GM18498 (cell line): ENCODE measurements around the gene FCN1.
"Not testable (repeated sequence)": the region's sequence is repeated elsewhere in the genome, so short reads cannot be mapped to it uniquely, and the experiment has no call there.

ENCODE experiments used
- ATAC-seq: cut with Tn5 transposase; IDR thresholded peaks from one replicate; pipeline ENCODE4 v1.9.1; 2021; ENCODE audit warnings: mild to moderate bottlenecking, moderate library complexity; ENCODE audit not compliant: unreplicated experiment

FCN1 gene

DNA sequence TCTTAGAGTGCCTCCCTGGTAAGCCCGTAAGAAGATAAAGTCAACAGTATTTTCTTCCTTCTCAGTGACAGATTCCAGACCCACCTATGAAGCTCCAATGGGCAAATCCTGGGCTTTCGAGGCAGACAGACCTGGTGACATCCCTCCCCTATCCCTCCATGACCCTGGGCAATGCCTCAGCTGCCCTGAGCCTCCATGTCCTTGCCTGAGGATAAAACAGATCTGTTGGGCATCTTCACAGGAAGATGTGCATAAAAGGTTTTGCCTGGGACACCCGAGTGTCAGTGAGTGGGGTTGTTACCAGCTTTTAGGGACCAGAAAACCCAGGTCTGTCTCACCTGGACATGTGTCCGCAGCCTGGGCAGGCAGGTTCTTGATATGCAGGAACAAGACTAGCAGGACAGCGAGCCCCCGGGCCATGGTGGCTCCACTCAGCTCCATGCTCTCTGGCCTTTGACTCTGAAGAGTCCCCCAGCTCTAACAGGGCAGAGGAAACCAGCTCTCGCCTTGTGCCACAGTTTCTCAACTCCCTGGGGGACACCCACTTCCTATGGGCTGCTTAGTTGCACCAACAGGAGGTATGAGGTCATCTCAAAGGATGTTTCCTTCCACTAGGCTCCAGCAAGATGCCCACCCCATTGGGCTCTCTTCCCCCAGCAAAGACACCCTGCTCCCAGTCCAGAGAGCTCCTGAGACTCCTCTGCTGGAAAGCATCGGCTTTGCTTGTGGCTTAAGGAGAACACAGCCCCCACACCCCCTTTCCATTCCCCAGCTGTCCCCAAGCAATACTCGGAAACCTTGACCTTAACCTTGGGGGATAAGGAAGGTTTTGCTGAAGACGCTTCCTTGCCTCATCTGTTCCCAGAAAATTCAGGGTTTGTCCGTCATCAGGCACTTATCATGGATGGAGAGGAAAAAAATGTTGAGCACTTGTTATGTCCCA, at the start of gene FCN1:
TSS of gene FCN1 (minus strand) at position 482 of the 943 bp plus-strand sequence. CDS start at position 441, 41 bp downstream.
- ATAC-seq: no peak

DNA sequence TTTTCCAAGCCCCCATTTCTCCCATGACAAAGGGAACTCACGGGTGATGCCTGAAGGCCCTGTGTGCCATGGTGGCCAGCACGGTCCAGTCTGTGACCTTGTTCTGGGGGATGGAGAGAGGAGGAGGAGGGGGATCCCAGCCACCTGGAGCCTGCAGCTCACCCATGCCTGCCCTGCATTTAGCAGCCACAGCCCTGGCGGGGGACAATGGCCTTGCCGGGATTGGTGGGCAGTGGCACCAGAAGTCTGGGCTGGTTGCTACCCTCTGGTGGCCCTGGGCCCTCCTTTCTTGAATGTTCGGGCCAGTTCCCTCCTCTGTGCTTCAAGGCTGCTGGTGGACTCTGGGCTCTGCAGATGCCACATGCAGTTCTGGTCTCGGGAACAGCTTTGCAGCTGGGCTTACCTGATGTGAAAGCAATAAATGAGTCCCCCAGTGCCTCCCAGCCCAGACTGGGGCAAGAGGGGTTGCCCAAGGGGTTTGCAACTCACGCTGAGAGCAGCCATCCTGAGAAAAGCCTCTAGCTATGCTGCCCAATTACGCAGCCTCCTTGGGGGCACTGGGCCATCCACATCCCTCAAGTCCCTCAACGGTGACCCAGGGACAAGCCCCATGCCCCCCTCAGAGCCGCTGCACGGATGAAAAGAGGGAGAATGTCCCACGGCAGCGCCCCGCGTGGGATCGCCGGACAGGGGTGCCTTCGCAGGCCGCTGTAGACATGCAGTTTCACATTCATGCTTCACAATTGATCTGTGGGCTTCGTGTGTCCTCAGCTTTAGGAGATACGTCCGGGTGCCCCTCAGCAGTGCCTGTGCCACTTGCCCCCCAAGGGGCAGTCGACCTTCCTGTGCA, 49.2 kb upstream of the FCN1 start:
- ATAC-seq: no peak

DNA sequence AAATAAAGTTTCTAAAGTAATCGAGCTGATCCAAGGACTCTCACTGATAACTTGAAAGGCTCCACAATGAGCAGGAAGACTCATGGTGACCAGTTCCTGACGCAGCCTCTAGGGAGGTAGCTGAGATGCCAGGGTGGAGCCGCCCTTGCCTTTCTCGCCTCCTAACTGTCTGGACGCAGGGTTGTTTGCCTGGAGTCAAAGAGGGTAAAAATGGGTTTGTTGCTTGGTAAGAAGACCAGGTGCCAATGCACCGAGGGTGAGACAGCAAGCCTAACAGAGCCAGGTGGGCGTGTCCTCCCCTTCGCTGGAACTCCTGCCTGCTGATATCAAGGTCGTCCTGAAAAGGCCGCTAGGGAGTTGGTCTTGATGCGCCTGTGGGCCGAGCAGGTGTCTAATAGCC, 48.6 kb upstream of the FCN1 start:
- ATAC-seq: no peak

DNA sequence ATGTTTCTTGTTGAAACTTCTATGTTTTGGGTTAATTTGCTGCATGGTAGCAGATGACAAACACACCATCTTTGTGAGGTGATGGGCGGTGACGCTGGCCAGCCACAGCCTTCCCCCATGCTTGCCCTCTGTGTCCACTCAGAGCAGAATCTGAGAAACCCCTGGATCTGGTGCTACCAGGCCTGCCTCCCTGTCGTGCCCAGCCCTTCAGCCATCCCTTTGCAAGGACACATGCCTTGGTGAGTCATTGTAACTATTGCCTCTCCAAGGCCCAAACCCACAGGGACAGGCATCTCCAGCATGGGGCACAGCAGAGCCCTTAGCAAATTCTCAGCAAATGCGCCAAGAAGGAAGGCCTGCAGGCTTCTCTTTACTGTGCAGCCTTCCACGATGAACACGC, 48.1 kb upstream of the FCN1 start:
- no peak for ATAC-seq

DNA sequence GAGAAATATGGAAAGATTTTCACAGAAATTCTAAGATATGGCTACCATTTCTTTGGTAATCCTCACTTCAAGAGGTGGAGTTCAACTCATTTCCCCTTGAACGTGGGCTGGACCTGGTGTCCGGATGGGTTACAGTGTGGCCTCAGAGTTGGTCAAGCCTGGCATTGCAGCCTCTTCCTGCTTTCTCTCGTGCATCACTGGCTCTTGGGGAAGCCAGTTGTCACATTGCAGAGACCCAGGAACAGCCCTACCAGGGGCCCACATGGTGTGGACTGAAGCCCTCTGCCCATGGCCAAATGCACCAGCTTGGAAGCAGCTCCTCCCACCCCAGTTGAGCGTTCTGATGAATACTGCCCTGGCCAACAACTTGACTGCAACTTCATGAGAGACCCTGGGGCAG, 47.7 kb upstream of the FCN1 start:
- no peak for ATAC-seq

DNA sequence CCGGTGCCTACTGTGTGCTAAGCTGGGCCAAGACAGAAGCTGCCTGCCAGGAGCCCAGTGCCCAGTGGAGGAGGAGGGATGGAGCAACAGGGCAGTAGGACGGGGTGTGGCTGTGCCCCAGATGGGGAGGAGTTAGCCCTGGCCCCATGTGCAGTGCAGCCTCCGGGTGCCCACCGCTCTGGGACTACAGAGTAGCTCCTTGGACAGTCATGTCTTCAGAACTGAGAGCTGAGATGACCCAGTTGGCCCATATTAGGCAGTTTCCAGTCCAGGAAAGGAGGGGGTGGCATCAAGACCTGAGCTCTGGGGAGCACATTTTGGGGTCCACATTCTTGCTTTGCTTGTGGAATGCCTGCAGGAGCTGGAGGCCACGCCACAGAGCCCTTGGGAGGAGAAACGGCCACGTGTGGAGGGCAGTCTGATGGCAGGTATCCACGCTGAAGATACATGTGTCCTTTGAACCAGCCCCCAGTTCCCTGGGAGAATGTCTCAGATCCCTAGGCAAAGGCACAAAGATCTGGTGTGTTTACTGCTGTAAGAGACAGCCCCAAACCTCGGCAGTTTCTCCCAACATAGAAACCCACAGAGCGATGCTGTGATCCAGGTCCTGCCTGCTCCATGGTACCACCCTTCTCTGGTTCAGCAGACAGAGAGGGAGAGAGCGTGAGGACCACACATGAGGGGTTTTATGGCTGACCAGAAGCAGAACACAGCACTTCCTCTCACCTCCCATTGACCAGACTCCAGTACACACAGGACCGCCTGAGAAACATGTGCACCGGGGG, 46.8 kb upstream of the FCN1 start:
- ATAC-seq: no peak

DNA sequence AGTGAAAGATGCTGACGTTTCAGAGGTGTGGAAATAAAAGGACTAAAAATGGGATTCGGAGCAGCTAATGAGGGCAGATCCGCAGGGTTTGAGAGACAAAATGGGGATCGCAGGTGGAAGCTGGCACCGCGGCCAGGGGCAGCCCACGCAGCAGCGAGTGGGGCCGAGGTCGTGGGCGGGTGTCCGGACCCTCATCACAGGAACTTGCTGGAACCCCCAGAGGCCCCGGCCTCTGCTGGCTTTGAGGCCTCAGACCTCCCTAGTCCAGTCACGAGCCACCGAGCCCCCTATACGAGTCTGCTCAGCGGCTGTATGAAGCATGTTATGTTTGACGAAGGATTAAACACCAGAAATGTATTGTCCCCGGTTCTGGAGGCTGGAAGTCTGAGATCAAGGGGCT, 45.8 kb upstream of the FCN1 start:
- ATAC-seq: no peak

DNA sequence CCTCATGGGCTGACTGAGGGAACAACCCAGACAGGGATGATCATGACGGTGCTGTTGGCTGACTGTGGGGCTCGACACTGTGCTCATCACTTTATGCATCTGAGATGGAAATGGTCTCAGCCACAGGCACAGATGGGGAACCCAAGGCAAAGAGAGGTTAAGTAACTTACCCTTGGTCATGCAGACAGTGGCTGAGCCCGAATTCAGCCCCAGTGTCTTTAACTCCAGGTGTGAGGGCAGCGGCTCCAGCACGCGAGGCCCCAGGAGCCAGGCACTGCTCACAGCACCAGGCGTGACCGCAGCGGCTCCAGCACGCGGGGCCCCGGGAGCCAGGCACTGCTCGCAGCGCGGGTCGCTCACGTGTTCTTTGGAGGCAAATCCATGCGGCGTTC, 45.3 kb upstream of the FCN1 start:
- no peak for ATAC-seq

DNA sequence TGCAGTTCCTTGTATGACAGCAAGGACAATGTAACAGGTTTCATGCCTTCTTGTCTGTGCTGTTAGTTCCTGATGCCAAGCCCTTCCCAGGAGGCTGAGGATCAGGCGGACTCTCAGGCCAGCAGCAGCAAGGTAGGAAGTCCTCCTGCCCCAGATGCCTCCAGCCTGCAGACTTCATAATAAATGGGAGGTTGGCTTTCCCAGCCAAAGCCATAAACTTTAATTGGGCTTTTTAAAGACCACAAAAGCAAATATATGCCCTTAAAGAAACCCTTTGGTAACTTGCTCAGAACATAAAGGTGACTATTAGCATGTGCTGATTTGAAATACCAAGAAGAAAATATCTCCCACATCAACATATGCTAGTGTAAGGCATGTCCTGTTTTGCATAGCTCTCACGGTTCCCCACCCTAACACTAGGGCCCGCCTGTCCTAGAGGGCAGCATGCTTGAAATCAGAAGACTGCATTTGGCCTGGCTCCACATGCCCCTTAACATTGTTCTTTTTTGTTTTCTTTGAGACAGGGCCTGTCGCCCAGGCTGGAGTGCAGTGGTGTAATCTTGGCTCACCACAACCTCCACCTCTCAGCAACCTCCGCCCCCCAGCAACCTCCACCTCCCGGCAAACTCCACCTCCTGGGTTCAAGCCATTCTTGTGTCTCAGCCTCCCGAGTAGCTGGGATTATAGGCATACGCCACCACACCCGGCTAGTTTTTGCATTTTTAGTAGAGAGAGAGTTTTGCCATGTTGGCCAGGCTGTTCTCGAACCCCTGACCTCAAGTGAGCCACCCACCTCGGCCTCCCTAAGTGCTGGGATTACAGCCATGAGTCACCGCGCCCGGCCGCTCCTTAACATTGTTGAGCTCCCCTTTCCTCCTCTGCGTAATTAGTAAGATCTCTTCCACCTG, 44.6 kb upstream of the FCN1 start:
- ATAC-seq: no peak

DNA sequence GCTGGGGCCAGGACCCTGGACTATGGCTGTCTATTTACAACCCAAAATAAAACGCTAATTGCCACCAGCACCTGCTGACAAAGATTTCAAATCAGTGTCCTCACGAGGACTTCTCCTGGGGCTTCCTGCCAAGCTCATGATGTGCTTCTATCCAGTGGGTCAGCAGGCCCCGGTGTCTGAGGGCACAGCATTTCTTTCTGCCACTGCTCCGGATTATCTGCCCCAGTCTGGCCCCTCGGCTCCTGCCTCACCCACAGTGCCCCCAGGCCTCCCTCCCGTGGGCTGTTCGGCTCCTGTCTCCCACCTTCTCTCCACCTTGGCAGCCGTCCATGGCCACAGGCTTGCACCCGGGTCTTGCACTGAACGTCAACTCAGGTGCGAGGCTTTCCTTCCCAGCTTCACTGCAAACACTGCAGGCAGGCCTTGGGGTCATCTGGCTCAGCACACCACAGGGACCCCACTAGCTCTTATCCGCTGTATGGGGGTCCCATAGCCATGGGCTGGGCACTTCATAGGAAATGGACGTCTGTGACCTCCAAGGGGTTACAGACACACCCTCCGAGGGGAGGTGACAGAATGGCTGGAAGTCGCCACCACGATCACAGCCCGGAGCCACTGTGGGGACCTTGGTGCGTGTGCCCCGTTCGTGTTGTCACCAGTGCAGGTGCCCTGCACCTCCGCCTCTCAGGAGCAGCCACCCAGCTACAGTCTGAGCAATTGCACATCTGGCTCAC, 43.8 kb upstream of the FCN1 start:
- no peak for ATAC-seq

DNA sequence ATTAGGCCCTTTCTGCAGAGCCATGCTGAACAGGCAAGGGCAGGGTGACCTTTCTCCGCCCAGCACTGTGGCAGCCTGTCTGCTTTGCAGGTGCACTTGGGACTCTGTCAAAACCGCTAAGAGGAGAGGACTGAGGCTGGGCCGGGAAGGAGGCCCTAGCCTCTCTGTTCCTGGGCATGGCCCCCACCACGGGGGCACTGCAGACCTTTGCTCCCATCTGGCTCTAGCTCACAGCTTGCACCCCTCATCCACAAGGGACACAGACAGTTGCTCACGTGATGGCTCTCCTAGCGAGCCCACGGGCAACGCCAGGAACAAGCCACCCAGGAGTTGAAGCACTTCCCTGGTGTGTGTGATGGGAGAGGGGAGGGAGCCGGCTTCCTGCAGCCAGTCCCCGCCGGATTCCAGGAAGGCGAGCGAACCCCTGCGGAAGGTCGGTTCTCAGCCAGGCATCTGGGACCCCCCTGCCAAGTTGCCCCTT, 43.0 kb upstream of the FCN1 start:
- no peak for ATAC-seq

DNA sequence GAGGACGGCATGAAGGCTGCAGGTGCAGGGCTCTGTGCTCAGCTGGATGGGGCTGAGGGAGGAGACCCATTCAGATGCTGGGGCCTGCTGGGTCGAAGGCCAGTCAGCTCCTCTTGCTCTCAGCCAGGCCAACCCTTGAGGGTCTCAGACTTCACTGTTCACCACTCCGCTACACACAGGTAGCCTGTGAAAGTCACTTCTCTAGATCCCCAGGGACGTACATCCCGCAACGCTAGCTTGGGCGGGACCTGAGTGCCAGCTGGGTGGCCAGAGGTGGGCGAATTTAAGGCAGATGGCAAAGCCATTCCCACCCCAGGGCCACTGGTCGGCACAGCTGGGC, 42.2 kb upstream of the FCN1 start:
- no peak for ATAC-seq

DNA sequence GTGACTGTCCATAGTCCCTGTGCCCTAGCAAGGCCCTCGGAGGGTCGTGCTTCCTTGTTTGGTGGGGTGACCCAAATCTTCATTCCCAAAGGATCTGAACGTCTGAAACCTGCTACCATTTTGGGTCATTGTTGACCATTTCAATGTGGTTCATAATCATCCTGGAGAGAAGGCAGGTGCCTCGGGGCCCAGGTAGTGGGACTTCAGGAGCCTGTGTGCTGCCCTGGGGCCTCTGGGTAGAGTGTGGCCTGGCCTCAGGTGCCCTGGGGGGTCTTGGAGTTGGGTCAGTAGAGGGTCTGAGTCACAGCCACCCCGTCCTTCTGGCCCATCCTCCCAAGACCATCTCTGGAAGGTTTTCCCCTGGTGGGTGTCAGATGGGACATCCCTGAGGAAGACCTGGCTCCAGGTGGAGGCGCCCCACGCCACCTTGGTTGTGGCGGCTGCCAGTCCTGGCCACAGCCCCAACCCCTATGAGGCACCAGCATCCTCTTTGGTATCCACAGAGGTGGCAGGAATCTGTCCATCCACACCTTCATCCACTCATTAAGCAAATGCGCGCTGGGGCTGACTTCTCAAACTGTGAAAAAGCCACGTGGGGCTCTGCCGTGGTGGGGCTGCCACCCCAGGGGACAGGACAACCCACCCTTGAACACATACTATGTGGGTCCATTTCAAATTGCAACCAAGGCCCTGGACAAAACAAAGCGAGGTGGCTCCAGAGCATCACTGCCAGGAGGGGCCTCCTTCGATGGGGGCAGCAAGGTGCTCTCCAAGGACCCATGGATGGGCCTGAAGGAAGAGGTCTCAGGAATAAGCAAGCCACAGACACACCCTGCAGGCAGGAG, 41.6 kb upstream of the FCN1 start:
- no peak for ATAC-seq

DNA sequence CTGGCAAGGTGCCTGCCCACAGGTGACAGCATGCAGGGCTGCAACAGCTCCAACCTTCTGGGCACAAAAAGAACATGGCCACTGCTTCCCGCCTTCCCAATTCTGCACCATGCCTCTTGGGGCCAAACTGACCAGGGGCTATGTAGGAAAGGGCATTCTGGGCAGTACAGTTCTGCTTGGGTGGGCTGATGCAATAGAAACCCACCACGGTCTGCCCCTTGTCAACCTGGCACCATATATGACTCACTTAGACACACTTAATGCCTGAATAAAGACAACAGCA, 40.2 kb upstream of the FCN1 start:
- ATAC-seq: no peak

DNA sequence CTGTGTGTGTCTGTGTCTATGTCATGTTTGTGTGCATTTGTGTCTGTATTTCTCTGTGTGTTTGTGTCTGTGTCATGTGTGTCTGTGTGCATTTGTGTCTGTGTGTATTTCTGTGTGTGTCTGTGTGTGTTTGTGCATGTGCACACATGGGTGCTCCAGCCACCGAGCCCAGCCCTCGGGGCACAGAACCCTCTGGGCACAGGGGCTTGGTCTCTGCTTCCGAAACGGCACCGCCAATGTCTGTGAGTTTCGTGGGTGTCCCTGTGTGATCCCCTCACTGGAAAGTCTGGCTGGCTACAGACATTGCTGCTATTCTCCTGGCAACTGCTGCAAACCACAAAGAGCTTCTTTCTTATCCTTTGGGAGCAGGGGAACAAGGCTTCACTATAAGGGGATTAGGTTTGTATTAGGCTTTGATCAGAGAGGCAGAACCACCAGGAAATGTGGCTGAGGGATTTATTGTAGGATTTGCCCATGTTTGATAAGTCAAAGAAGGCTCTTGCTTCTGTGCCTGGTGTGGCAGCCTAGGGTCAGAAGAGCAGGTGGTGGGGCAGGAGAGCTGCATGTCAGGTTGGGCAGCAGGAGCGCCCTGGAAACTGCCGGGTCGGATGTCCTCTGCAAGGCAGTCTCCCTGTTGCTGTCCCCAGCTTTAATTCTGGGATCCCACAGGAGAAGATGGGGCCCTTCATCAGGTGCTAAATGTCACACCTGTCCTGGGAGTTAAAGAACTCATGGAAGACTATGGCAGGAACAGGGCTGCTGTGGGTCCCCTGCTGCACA, 39.6 kb upstream of the FCN1 start:
- ATAC-seq: no peak

DNA sequence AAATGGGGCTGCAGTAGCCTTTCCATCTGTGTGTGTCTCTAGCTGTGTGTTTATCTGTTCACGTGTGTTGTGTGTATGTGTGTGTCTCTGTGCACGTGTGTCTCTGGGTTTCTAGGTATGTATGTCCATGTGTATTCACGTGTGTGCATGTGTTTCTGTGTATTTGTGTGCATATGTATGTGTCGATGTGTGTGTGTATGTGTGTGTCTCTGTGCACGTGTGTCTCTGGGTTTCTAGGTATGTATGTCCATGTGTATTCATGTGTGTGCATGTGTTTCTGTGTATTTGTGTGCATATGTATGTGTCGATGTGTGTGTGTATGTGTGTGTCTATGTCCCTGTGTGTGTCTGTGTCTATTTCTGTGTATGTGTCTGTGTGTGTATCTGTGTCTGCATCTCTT, 38.7 kb upstream of the FCN1 start:
- not testable (repeated sequence) for ATAC-seq

DNA sequence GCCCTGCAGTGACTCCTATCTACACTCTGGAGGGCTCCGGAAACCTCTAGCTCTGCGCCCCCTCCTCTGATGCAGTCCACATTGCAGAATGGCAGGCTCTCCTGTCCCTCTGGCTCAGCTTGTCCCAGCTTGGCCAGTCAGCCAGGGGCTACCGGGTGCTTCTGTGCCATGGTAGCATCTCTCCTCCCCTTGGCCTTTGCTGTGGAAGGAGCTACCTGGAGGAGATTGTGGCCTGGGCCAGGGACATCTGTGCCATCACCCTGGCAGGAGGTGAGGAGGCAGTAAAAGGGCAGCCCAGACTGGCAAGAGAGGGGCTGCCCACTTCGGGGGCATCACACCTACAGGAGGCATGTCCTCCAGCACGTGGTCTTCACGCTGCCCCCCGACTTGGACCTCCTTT, 38.1 kb upstream of the FCN1 start:
- no peak for ATAC-seq

DNA sequence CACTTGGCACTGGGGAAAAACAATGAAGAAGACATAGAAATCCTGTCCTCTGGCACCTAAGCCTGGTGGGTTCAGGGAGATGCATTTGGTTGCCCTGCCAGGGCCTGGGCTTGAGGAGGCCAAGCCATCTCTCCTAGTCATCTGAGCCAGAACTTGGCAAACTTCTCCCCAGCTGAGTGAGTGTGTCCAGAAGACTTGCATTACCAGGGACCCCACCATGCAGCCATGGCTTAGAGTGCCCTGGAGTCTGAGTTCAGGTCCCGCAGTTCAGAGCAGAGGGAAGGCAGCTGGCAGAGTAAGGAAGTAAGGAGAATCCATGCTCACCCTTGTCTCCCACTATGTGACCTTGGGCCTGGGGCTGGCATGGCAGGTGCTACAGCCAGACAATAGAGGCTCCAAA, 37.4 kb upstream of the FCN1 start:
- no peak for ATAC-seq
